ENCODE results near the gene VTI1A. TPM values are rescaled to one million over a fixed set of nuclear protein-coding genes. Genes with fewer than 3 reads are reported as not detected.

The VTI1A gene
- total RNA-seq, 6 experiments from 2014 or later: 11.2 to 26.2 (median 12.3) TPM

GRCh38 chr10:112832361-112832878 is 385.4 kb downstream of the VTI1A start:
- peaks cover 0 to 18% (median 9%) of the 10 kb centered on the region in 4 donors for H3K4me1 ChIP-seq
- intact Hi-C loops (cut with DNase I): no loop called here
- no peaks in the 10 kb centered on the region for H3K27me3 ChIP-seq
- WGBS (ENCODE audit: insufficient coverage, low coverage, low lambda C conversion rate, missing lambda C conversion rate): 85% methylated on average over 2 of the region's 7 CpGs
- TF ChIP-seq, protein P1, sequence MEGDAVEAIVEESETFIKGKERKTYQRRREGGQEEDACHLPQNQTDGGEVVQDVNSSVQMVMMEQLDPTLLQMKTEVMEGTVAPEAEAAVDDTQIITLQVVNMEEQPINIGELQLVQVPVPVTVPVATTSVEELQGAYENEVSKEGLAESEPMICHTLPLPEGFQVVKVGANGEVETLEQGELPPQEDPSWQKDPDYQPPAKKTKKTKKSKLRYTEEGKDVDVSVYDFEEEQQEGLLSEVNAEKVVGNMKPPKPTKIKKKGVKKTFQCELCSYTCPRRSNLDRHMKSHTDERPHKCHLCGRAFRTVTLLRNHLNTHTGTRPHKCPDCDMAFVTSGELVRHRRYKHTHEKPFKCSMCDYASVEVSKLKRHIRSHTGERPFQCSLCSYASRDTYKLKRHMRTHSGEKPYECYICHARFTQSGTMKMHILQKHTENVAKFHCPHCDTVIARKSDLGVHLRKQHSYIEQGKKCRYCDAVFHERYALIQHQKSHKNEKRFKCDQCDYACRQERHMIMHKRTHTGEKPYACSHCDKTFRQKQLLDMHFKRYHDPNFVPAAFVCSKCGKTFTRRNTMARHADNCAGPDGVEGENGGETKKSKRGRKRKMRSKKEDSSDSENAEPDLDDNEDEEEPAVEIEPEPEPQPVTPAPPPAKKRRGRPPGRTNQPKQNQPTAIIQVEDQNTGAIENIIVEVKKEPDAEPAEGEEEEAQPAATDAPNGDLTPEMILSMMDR (IDR thresholded peaks at IDR 0.05): no peak
- TF ChIP-seq POLR2A (IDR thresholded peaks at IDR 0.05): no peak
- no peaks in the 10 kb centered on the region for H3K36me3 ChIP-seq
- ATAC-seq (no peak), DNase-seq (no peak)
- no peaks in the 10 kb centered on the region for H3K9me3 ChIP-seq
- no peak overlapping the region for H3K4me3 ChIP-seq
- no peak overlapping the region for H3K27ac ChIP-seq

DNA sequence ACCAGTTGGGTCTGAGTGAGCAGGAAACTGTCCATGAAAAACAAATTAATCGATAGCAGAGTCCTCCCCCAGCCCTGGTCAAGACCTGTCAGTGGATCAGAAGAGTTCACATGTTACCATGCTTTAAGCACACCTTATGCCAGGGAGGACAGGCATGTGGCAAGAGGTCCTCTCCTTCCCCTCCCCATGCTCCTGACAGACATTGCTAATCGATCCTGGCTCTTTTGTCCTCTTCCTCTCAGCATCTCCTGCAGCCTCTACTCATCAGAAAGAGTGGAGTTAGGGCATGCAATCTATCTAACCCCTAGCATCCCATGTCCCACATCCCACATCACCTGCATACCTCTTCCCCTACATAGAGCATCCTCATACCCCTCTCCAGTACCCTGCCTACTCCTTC is 385.9 kb downstream of the VTI1A start:
- TF ChIP-seq, protein P1 (IDR thresholded peaks at IDR 0.05): no peak
- TF ChIP-seq POLR2A (IDR thresholded peaks at IDR 0.05): no peak
- Histone ChIP-seq H3K4me1 (peaks cover 0 to 18% (median 9%) of the 10 kb centered on the region in 4 donors), H3K27me3 (no peaks in the 10 kb centered on the region), H3K27ac (no peak overlapping the region), H3K36me3 (no peaks in the 10 kb centered on the region), H3K9me3 (no peaks in the 10 kb centered on the region), H3K4me3 (no peak overlapping the region)
- DNase-seq (no peak), ATAC-seq (no peak)
- 75% methylated on average over 2 of the region's 2 CpGs for WGBS (ENCODE audit: insufficient coverage, low coverage, low lambda C conversion rate, missing lambda C conversion rate)
- intact Hi-C loops (cut with DNase I): no loop called here

- no peaks in the 10 kb centered on the region for H3K9me3 ChIP-seq
- ATAC-seq (no peak), DNase-seq (no peak)
- WGBS (ENCODE audit: insufficient coverage, low coverage, low lambda C conversion rate, missing lambda C conversion rate): 84% methylated on average over 8 of the region's 8 CpGs
- intact Hi-C loops (cut with DNase I): no loop called here
- peaks cover 0 to 22% (median 12%) of the 10 kb centered on the region in 4 donors for H3K4me1 ChIP-seq
- H3K27me3 ChIP-seq: no peaks in the 10 kb centered on the region
- peak overlapping the region in 2 of 3 donors; percentile 78 to 86 for H3K27ac ChIP-seq
- H3K4me3 ChIP-seq: no peak overlapping the region
- H3K36me3 ChIP-seq: no peaks in the 10 kb centered on the region
- no peak for TF ChIP-seq POLR2A (IDR thresholded peaks at IDR 0.05)
- TF ChIP-seq, protein P1 (IDR thresholded peaks at IDR 0.05): no peak
Observed at GRCh38 chr10:112834751-112835181, 387.8 kb downstream of the VTI1A start.

DNA sequence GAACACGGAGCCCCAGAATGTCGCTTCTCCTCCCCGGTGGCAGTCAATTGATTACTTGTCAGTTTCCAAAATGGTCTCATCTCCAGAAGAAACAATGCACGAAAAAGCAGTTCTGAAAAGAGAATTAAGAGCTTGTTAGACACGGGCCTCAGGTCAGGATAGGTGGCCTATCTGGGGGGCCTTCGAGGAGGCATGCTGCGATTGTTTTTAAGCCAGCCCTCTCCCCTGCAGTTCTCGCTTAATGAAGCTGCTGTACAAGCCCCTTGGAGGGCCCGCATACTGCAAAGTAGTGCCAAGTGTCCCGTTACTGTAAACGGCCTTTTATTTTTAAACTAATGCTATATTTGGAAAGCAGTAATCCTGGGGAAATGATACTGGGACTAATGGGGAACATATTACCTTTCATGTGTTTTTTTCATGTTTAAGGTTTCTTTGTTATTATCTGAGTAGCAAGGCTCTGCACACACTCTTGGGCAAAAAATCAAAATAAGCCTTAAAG is 388.3 kb downstream of the VTI1A start:
- DNase-seq (no peak), ATAC-seq (no peak)
- H3K27me3 ChIP-seq: no peaks in the 10 kb centered on the region
- intact Hi-C loops (cut with DNase I): no loop called here
- TF ChIP-seq, protein P1 (IDR thresholded peaks at IDR 0.05): no peak
- no peak for TF ChIP-seq POLR2A (IDR thresholded peaks at IDR 0.05)
- 64% methylated on average over 10 of the region's 11 CpGs for WGBS (ENCODE audit: insufficient coverage, low coverage, low lambda C conversion rate, missing lambda C conversion rate)
- H3K36me3 ChIP-seq: no peaks in the 10 kb centered on the region
- H3K4me1 ChIP-seq: peaks cover 0 to 25% (median 14%) of the 10 kb centered on the region in 4 donors
- H3K9me3 ChIP-seq: no peaks in the 10 kb centered on the region
- H3K27ac ChIP-seq: peak overlapping the region in 2 of 3 donors; percentile 78 to 86
- H3K4me3 ChIP-seq: peak overlapping the region in 1 of 3 donors; percentile 5
